NCI-H1694 treated with DMSO at 0.1 percent for 48 hours (cell line): ENCODE results near the gene DHX35.

Experiments used
- DNase-seq: peaks from one replicate; lab custom pipeline; 2025; lab: John Stamatoyannopoulos, UW

DHX35 gene

GRCh38 chr20:38962044-38962927, at the start of gene DHX35:
TSS of gene DHX35 (plus strand) at chr20:38962344. CDS start at chr20:38962368, 24 bp downstream.
- peak; percentile 86 for DNase-seq

- no peak for DNase-seq
These were observed 46.8 kb upstream of the DHX35 start for GRCh38 chr20:38915355-38915754.

GRCh38 chr20:38917657-38918056, 44.5 kb upstream of the DHX35 start:
- no peak for DNase-seq

GRCh38 chr20:38918172-38918571, 44.0 kb upstream of the DHX35 start:
- no peak for DNase-seq

- no peak for DNase-seq
These were observed 42.5 kb upstream of the DHX35 start for GRCh38 chr20:38919683-38920082.

GRCh38 chr20:38920411-38920810, 41.7 kb upstream of the DHX35 start:
- no peak for DNase-seq

- no peak for DNase-seq
These were observed 41.3 kb upstream of the DHX35 start for GRCh38 chr20:38920851-38921250.

- no peak for DNase-seq
These were observed 37.4 kb upstream of the DHX35 start for GRCh38 chr20:38924718-38925117.

- DNase-seq: peak; percentile 94
These were observed 35.8 kb upstream of the DHX35 start, which contains the start of gene FAM83D for GRCh38 chr20:38926142-38926933. TSS of gene FAM83D (plus strand) at chr20:38926417. CDS start at chr20:38926443, 26 bp downstream.

- peak; percentile 10 for DNase-seq
These were observed 35.1 kb upstream of the DHX35 start for GRCh38 chr20:38926934-38927616.

GRCh38 chr20:38927902-38928578, 34.1 kb upstream of the DHX35 start:
- DNase-seq: no peak

GRCh38 chr20:38930242-38930569, 31.9 kb upstream of the DHX35 start:
- no peak for DNase-seq

GRCh38 chr20:38931984-38932383, 30.2 kb upstream of the DHX35 start:
- no peak for DNase-seq

- no peak for DNase-seq
These were observed 29.6 kb upstream of the DHX35 start for GRCh38 chr20:38932457-38933120.

GRCh38 chr20:38934530-38934929, 27.6 kb upstream of the DHX35 start:
- DNase-seq: no peak

- no peak for DNase-seq
These were observed 26.9 kb upstream of the DHX35 start for GRCh38 chr20:38935285-38935684.

GRCh38 chr20:38935967-38936407, 26.2 kb upstream of the DHX35 start:
- DNase-seq: no peak

- no peak for DNase-seq
These were observed 25.1 kb upstream of the DHX35 start for GRCh38 chr20:38937000-38937399.

- DNase-seq: no peak
These were observed 24.1 kb upstream of the DHX35 start for GRCh38 chr20:38937978-38938473.

GRCh38 chr20:38939686-38940085, 22.5 kb upstream of the DHX35 start:
- DNase-seq: no peak

GRCh38 chr20:38940644-38941043, 21.5 kb upstream of the DHX35 start:
- DNase-seq: no peak
